ENCODE results near the gene TANC2.

TANC2 gene

DNA sequence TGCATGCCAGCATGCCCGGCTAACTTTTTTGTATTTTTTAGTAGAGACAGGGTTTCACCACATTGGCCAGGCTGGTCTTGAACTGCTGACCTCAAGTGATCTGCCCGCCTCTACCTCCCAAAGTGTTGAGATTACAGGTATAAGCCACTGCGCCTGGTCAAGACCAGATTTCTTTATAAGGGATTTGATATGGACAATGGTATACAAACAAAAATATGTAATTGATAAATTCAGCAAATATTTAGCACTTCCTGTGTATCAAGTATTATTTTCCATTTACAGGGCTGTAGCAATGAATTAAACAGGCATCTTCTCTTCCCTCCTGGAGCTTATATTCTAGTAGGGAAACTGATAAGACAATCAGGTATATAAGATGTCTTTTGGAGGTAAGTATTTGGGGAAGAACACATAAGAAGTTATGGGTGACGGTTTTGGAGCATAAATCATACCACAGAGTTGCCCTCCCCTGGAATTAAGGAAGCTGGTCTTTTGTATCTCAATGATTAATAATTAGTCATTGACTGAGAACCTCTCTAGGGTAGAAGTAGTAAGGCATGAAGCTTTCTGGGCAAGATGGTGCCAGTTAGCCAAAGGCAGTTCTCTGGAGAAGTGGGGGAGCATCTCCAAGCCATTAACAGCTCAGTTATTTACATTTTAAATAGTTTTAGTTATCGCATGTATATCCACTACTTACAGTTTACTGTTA, 35.8 kb downstream of the TANC2 start:
- no peak for DNase-seq (ENCODE audit: low read depth in 2 of 2)

DNA sequence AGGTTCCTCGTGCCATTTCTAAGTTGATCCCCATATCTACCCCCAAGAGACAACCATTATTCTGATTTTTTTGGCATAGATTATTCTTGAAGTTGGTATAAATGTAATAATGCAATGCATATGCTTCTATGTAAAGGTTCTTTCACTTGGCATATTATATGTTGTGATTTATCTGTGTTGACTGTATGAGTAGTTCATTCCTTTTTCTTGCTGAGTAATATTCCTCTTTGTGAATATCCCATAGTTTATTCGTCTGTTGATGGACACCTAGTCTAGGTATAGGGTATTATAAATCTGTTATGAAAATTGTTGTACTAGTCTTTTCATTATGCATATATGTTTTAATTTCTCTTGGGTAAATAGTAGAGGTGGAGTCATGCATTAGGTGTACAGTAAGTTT, 36.6 kb downstream of the TANC2 start:
- DNase-seq (ENCODE audit: low read depth in 2 of 2) = no peak

DNA sequence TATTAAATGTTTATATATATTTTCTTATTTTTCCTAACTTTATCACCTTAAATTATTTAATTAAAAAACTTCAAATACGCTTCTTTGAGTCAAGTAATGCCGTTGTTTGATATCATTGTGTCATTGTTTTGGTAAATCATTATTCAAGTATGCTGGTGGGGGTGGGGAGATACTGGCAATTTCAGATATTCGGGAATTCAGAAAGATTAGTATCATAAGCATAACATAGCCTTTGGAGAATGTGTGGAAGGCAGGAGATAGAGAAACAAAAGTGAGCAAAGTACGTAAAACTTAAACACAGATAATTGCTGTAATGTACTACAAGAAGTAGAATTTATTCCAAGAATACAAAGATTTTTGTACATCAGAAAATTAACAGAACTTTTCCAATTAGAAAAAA, 49.8 kb downstream of the TANC2 start:
- DNase-seq (ENCODE audit: low read depth in 2 of 2) = no peak
